DOHH2 (cell line): Measurements from ENCODE around the gene CASP7.

Source experiments
- H3F3A ChIP-seq: fragments of 200-600 bp; sonication (generic), shearing (Covaris generic); 2 replicates; pipeline ENCODE4 v1.6.0; 2016; ENCODE audit warnings: antibody characterized with exemption, mild to moderate bottlenecking; ENCODE audit not compliant: control insufficient read depth, insufficient read depth
- H3K27ac ChIP-seq: fragments of 200-600 bp; sonication (generic); 2 replicates; pipeline ENCODE4 v1.5.1; 2014; ENCODE audit warnings: low read depth, mild to moderate bottlenecking, low read length, moderate library complexity
- H3K27me3 ChIP-seq: fragments of 200-600 bp; sonication (generic); 2 replicates; pipeline ENCODE4 v1.6.1; 2014; ENCODE audit warnings: mild to moderate bottlenecking, low read length, mixed read lengths; ENCODE audit not compliant: control insufficient read depth
- H3K36me3 ChIP-seq: fragments of 200-600 bp; sonication (generic); 2 replicates; pipeline ENCODE4 v1.6.1; 2014; ENCODE audit warnings: mild to moderate bottlenecking, low read length, moderate library complexity, mixed read lengths; ENCODE audit not compliant: control insufficient read depth
- H3K4me1 ChIP-seq: fragments of 200-600 bp; sonication (generic); 2 replicates; pipeline ENCODE4 v1.6.1; 2014; ENCODE audit warnings: mild to moderate bottlenecking, low read length, mixed read lengths; ENCODE audit not compliant: control insufficient read depth
- H3K4me2 ChIP-seq: fragments of 200-600 bp; sonication (generic); 2 replicates; pipeline ENCODE4 v1.6.0; 2014; ENCODE audit warnings: mild to moderate bottlenecking, low read length, moderate library complexity
- H3K4me3 ChIP-seq: fragments of 200-600 bp; sonication (generic); 2 replicates; pipeline ENCODE4 v1.5.1; 2014; ENCODE audit warnings: mild to moderate bottlenecking, low read length, mixed read lengths
- H3K79me2 ChIP-seq: fragments of 200-600 bp; sonication (generic); 2 replicates; pipeline ENCODE4 v1.6.1; 2014; ENCODE audit warnings: mild to moderate bottlenecking, low read length, mixed read lengths; ENCODE audit not compliant: control insufficient read depth
- H3K9me2 ChIP-seq: fragments of 200-600 bp; sonication (generic); replicated peaks from 2 replicates; pipeline ENCODE4 v1.6.1; 2014; ENCODE audit warnings: mild to moderate bottlenecking, low read length, mixed read lengths; ENCODE audit not compliant: control insufficient read depth
- H3K9me3 ChIP-seq: fragments of 200-600 bp; sonication (generic); 2 replicates; pipeline ENCODE4 v1.6.1; 2014; ENCODE audit warnings: antibody characterized with exemption, low read length, mixed read lengths; ENCODE audit not compliant: control insufficient read depth, insufficient read depth
- H4K20me1 ChIP-seq: fragments of 200-600 bp; sonication (generic); 2 replicates; pipeline ENCODE4 v1.6.0; 2014; ENCODE audit warnings: low read depth, mild to moderate bottlenecking, antibody characterized with exemption, low read length, moderate library complexity; ENCODE audit not compliant: control insufficient read depth, insufficient read depth
- CTCF ChIP-seq: fragments of 200-600 bp; sonication (generic); IDR thresholded peaks from one replicate; pipeline ENCODE4 v1.5.1; 2014; ENCODE audit warnings: antibody characterized with exemption, mild to moderate bottlenecking, low read depth, low read length; ENCODE audit not compliant: poor library complexity, severe bottlenecking
- EZH2phosphoT487 ChIP-seq: fragments of 200-600 bp; sonication (generic); IDR thresholded peaks from 2 replicates; pipeline ENCODE4 v1.6.1; 2017; ENCODE audit warnings: borderline replicate concordance, mild to moderate bottlenecking, antibody characterized with exemption, low read length, moderate library complexity, mixed read lengths

The CASP7 gene

GRCh38 chr10:113754125-113754524 lies 74.4 kb downstream of the CASP7 start:
- H4K20me1 ChIP-seq, result no peaks in the 10 kb centered on the region
- H3K27me3 ChIP-seq, result 0 out of 2 replicates have a peak, but pooled peaks cover 2% of the 10 kb centered on the region
- no peaks in the 10 kb centered on the region for H3F3A ChIP-seq
- no peaks in the 10 kb centered on the region for H3K9me2 ChIP-seq
- no peaks in the 10 kb centered on the region for H3K9me3 ChIP-seq
- no peaks in the 10 kb centered on the region for H3K79me2 ChIP-seq
- no peak overlapping the region for H3K4me3 ChIP-seq
- no peak overlapping the region for H3K27ac ChIP-seq
- H3K4me2 ChIP-seq, result no peak overlapping the region
- H3K36me3 ChIP-seq, result no peaks in the 10 kb centered on the region
- H3K4me1 ChIP-seq, result no peaks in the 10 kb centered on the region
- TF ChIP-seq CTCF, result no peak

GRCh38 chr10:113754768-113755167 lies 75.1 kb downstream of the CASP7 start:
- Histone ChIP-seq H3K27me3 (0 out of 2 replicates have a peak, but pooled peaks cover 2% of the 10 kb centered on the region), H3K36me3 (no peaks in the 10 kb centered on the region), H3F3A (no peaks in the 10 kb centered on the region), H3K9me3 (no peaks in the 10 kb centered on the region), H3K9me2 (no peaks in the 10 kb centered on the region), H3K27ac (no peak overlapping the region), H3K4me1 (no peaks in the 10 kb centered on the region), H3K79me2 (no peaks in the 10 kb centered on the region), H3K4me2 (no peak overlapping the region), H3K4me3 (no peak overlapping the region), H4K20me1 (no peaks in the 10 kb centered on the region)
- TF ChIP-seq EZH2phosphoT487 (no peak), CTCF (no peak)

- Histone ChIP-seq H3K27ac (no peak overlapping the region), H3K9me2 (no peaks in the 10 kb centered on the region), H3K9me3 (no peaks in the 10 kb centered on the region)
Observed at GRCh38 chr10:113756940-113757543, 77.3 kb downstream of the CASP7 start.

More at GRCh38 chr10:113756940-113757543, 77.3 kb downstream of the CASP7 start:
- Histone ChIP-seq H3K4me2 (no peak overlapping the region), H3K27me3 (no peaks in the 10 kb centered on the region), H3F3A (no peaks in the 10 kb centered on the region), H4K20me1 (no peaks in the 10 kb centered on the region), H3K79me2 (no peaks in the 10 kb centered on the region), H3K4me3 (no peak overlapping the region), H3K4me1 (no peaks in the 10 kb centered on the region), H3K36me3 (no peaks in the 10 kb centered on the region)
- TF ChIP-seq CTCF, result no peak
- no peak for TF ChIP-seq EZH2phosphoT487
